Hepatocyte (in vitro differentiated cells): ENCODE results near the gene SORCS2. TPM values are rescaled to one million over a fixed set of nuclear protein-coding genes. Genes with fewer than 3 reads are reported as not detected.

ENCODE experiments used
- DNase-seq: peaks from one replicate; pipeline ENCODE4 v3.0.0-alpha.2; 2016; ENCODE audit warnings: low spot score
- H2AFZ ChIP-seq: fragments of 200-600 bp; sonication (generic); 2 replicates; pipeline ENCODE4 v1.6.0; 2016; ENCODE audit warnings: antibody characterized with exemption, mild to moderate bottlenecking
- H3K27ac ChIP-seq: fragments of 200-600 bp; sonication (generic); 2 replicates; pipeline ENCODE4 v1.5.1; 2016; ENCODE audit warnings: mild to moderate bottlenecking
- H3K27me3 ChIP-seq: fragments of 200-600 bp; sonication (generic); 2 replicates; pipeline ENCODE4 v1.6.1; 2016
- H3K36me3 ChIP-seq: fragments of 200-600 bp; sonication (generic); replicated peaks from 2 replicates; pipeline ENCODE4 v1.5.1; 2016; ENCODE audit warnings: low read depth; ENCODE audit not compliant: insufficient read depth
- H3K4me1 ChIP-seq: fragments of 200-600 bp; sonication (generic); 2 replicates; pipeline ENCODE4 v1.5.1; 2016; ENCODE audit warnings: mild to moderate bottlenecking, moderate library complexity; ENCODE audit not compliant: insufficient read depth
- H3K4me2 ChIP-seq: fragments of 200-600 bp; sonication (generic); 2 replicates; pipeline ENCODE4 v1.6.0; 2016
- H3K4me3 ChIP-seq: fragments of 200-600 bp; sonication (generic); 2 replicates; pipeline ENCODE4 v1.5.1; 2016; ENCODE audit warnings: mild to moderate bottlenecking
- H3K79me2 ChIP-seq: fragments of 200-600 bp; sonication (generic); 2 replicates; pipeline ENCODE4 v1.6.0; 2017; ENCODE audit warnings: mild to moderate bottlenecking
- H3K9me2 ChIP-seq: fragments of 200-600 bp; sonication (generic); replicated peaks from 2 replicates; pipeline ENCODE4 v1.6.0; 2017; ENCODE audit warnings: mild to moderate bottlenecking; ENCODE audit not compliant: insufficient read depth
- H3K9me3 ChIP-seq: fragments of 200-600 bp; sonication (generic); 2 replicates; pipeline ENCODE4 v1.5.1; 2016; ENCODE audit warnings: low read depth, mild to moderate bottlenecking
- H4K20me1 ChIP-seq: fragments of 200-600 bp; sonication (generic); 2 replicates; pipeline ENCODE4 v1.6.0; 2016; ENCODE audit warnings: mild to moderate bottlenecking; ENCODE audit not compliant: insufficient read depth, poor library complexity, severe bottlenecking
- CTCF ChIP-seq: fragments of 200-600 bp; sonication (generic); IDR thresholded peaks from 2 replicates; pipeline ENCODE4 v1.5.1; 2016; ENCODE audit warnings: antibody characterized with exemption, mild to moderate bottlenecking; ENCODE audit not compliant: poor library complexity
- EZH2 ChIP-seq: fragments of 200-600 bp; sonication (generic); IDR thresholded peaks from 2 replicates; pipeline ENCODE4 v1.6.1; 2016; ENCODE audit warnings: antibody characterized with exemption, mild to moderate bottlenecking, borderline replicate concordance
- EZH2phosphoT487 ChIP-seq: fragments of 200-600 bp; sonication (generic); IDR thresholded peaks from one replicate; pipeline ENCODE4 v1.6.1; 2018; ENCODE audit warnings: antibody characterized with exemption, mild to moderate bottlenecking, low read depth, moderate library complexity; ENCODE audit not compliant: unreplicated experiment, severe bottlenecking
- WGBS: methylation state at CpG from one replicate; pipeline ENCODE4 v1.1.6; 2016; ENCODE audit warnings: low lambda C conversion rate; ENCODE audit errors: missing lambda C conversion rate; 5-methylcytosine and 5-hydroxymethylcytosine counted together
- polyA plus RNA-seq: library from polyadenylated mRNA; unstranded; fragments of >200 nt; fragmentation: Nextera tagmentation; extraction: Ambion mirVana; gene quantifications from 2 replicates; pipeline ENCODE4 v1.2.1, GENCODE V29; 2016
- total RNA-seq: library from RNA; depleted of rRNA; stranded (reverse); fragments of >200 nt; gene quantifications from 2 replicates; pipeline ENCODE4 v1.2.3, GENCODE V29; 2014

SORCS2 gene
- total and polyA plus RNA-seq, 2 experiments from 2014 or later = 1.6 to 4.8 TPM

DNA sequence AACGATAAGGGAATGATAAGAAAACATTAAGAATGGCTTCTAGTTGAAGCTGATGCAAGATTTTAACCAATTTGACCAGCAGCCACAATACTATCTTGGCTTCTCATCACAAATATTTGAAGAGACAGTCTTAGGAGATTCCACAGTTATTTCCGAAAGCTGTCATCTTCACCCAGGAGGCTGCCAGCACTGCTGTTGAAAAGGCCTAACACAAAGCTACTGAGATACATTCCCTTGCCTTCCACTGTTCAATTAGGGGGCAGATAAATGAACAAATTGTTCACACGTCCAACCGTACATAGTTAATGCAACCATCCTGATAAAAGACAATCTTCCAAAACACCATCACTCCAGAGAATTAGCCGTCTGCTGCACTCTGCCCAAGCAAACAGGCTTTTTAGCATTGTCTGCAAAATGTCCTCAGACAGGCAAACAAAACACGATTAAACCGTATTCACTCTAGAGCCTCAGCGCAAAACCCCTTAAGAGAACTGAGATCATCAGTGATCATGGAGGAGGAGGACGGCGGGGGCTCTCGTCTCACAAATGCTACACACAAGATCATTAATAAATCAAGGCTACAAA, 432.1 kb downstream of the SORCS2 start:
- Histone ChIP-seq H3K4me3 (no peak overlapping the region), H3K36me3 (no peaks in the 10 kb centered on the region), H3K79me2 (no peaks in the 10 kb centered on the region), H3K4me1 (no peaks in the 10 kb centered on the region), H4K20me1 (no peaks in the 10 kb centered on the region), H3K4me2 (no peak overlapping the region), H3K9me3 (no peaks in the 10 kb centered on the region), H3K9me2 (no peaks in the 10 kb centered on the region), H2AFZ (no peak overlapping the region), H3K27me3 (no peaks in the 10 kb centered on the region), H3K27ac (no peak overlapping the region)
- 76% methylated on average over 11 of the region's 11 CpGs for WGBS
- TF ChIP-seq CTCF = no peak
- TF ChIP-seq EZH2phosphoT487 = no peak
- TF ChIP-seq EZH2 = no peak
- DNase-seq = no peak

DNA sequence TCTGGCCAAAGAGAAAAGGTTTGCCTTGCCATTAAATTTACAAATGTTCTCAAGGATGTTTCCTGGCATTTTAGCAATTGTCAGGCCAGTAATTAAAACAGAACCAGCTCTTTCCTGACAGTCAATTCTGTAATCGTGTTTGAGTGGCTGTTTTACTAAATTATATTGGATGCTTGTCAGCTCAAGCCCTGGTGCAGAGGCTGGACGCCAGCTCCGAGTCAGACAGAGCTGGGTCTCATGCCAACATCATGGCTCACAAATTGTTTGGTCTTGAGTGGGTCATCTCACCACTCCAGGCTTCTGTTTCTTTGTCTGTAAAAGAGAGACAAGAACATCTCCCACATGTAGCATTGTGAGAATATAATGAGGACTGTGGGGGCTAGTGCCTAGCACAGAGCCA, 432.7 kb downstream of the SORCS2 start:
- 88% methylated on average over 3 of the region's 3 CpGs for WGBS
- H3K4me2 ChIP-seq = no peak overlapping the region
- no peak for DNase-seq

DNA sequence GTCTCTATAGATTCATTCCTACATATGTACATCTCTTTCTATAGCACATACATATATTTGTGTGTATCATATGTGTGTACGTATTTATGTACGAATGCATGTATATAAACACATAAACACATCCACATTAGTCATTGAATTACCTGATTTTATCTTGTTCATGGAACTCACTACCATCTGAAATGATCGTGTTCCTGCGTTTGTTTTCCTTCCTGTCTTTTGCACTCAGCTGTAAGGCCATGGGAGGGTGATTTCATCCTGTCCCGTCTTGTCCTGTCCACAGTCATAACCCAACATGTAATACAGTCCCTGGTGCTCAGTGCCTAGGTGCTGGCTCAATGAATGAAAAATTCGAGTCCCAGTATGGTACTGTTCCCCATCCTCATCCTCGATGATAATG, 434.2 kb downstream of the SORCS2 start:
- H3K9me2 ChIP-seq = no peaks in the 10 kb centered on the region
- no peaks in the 10 kb centered on the region for H3K36me3 ChIP-seq
- TF ChIP-seq CTCF (no peak), EZH2phosphoT487 (no peak), EZH2 (no peak)
- H3K9me3 ChIP-seq = no peaks in the 10 kb centered on the region
- H3K4me3 ChIP-seq = no peak overlapping the region
- no peaks in the 10 kb centered on the region for H3K4me1 ChIP-seq
- no peak for DNase-seq
- H3K27ac ChIP-seq = no peak overlapping the region
- no peak overlapping the region for H2AFZ ChIP-seq
- H3K4me2 ChIP-seq = no peak overlapping the region
- WGBS = 90% methylated on average over 7 of the region's 7 CpGs
- H3K79me2 ChIP-seq = no peaks in the 10 kb centered on the region
- no peaks in the 10 kb centered on the region for H3K27me3 ChIP-seq
- H4K20me1 ChIP-seq = no peaks in the 10 kb centered on the region

More for the DNA sequence above, 432.7 kb downstream of the SORCS2 start:
- Histone ChIP-seq H3K4me3 (no peak overlapping the region), H3K9me3 (no peaks in the 10 kb centered on the region), H3K36me3 (no peaks in the 10 kb centered on the region), H3K79me2 (no peaks in the 10 kb centered on the region), H4K20me1 (no peaks in the 10 kb centered on the region), H3K9me2 (no peaks in the 10 kb centered on the region), H3K4me1 (no peaks in the 10 kb centered on the region), H3K27ac (no peak overlapping the region), H2AFZ (no peak overlapping the region), H3K27me3 (no peaks in the 10 kb centered on the region)
- TF ChIP-seq CTCF (no peak), EZH2 (no peak), EZH2phosphoT487 (no peak)
